HCT116 (cell line): ENCODE data around the gene LNPEP.

Source experiments
- JUND ChIP-seq: IDR thresholded peaks from 2 replicates; pipeline ENCODE4 v1.6.1; 2012
- POLR2A ChIP-seq: IDR thresholded peaks from 2 replicates; pipeline ENCODE4 v1.7.0; 2011; ENCODE audit warnings: borderline replicate concordance; ENCODE audit not compliant: insufficient read depth, insufficient read length; ENCODE audit errors: extremely low read depth
- TF ChIP-seq, protein P1 (sequence below): IDR thresholded peaks from 2 replicates; pipeline ENCODE4 v1.6.1; 2012
- TF ChIP-seq, protein P2 (sequence below), 3 experiments: fragments of 200-600 bp in 1 of 3; sonication (generic) in 1 of 3; IDR thresholded peaks in 2 of 3; conservative IDR thresholded peaks in 1 of 3; 2 replicates each; pipeline ENCODE4 v1.5.1; 2012 to 2017; ENCODE audit warnings: low read depth in 2 of 3, low read length in 2 of 3, antibody characterized with exemption in 1 of 3, borderline replicate concordance in 1 of 3, control low read depth in 1 of 3, mild to moderate bottlenecking in 1 of 3, mixed read lengths in 1 of 3, mixed run types in 1 of 3, moderate library complexity in 1 of 3; ENCODE audit not compliant: insufficient read depth in 1 of 3

DNA sequence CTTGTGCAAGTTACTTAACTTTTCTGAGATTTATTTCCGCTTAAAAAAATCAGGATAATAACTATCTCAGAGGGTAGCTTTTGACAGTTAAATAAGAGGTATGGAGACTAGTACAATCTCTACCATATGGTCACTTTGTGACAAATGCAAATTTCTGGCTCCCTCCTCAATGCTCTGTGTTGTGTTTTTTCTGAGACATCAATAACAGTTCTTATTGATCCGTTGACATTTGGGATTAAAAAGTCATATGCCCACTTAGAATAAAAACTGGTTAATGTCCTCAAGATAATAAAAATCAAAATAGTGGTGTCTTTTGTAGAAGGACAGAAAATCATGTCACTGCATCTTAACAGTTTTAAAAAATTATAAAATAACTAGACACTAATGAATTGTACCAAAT, 24.7 kb upstream of the LNPEP start:
- TF ChIP-seq JUND (no peak), POLR2A (no peak)
- TF ChIP-seq, protein P1, sequence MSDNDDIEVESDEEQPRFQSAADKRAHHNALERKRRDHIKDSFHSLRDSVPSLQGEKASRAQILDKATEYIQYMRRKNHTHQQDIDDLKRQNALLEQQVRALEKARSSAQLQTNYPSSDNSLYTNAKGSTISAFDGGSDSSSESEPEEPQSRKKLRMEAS, result no peak
- TF ChIP-seq, protein P2, sequence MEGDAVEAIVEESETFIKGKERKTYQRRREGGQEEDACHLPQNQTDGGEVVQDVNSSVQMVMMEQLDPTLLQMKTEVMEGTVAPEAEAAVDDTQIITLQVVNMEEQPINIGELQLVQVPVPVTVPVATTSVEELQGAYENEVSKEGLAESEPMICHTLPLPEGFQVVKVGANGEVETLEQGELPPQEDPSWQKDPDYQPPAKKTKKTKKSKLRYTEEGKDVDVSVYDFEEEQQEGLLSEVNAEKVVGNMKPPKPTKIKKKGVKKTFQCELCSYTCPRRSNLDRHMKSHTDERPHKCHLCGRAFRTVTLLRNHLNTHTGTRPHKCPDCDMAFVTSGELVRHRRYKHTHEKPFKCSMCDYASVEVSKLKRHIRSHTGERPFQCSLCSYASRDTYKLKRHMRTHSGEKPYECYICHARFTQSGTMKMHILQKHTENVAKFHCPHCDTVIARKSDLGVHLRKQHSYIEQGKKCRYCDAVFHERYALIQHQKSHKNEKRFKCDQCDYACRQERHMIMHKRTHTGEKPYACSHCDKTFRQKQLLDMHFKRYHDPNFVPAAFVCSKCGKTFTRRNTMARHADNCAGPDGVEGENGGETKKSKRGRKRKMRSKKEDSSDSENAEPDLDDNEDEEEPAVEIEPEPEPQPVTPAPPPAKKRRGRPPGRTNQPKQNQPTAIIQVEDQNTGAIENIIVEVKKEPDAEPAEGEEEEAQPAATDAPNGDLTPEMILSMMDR (IDR thresholded peaks at IDR 0.05 in 2 of 3, conservative IDR thresholded peaks at IDR 0.05 in 1 of 3; ENCODE audit: borderline replicate concordance in 1 of 3, insufficient read depth in 1 of 3, low read depth in 2 of 3, low read length in 2 of 3), result no peak
